HG02970 (cell line): ENCODE data around the gene CCDC174.
"Not testable (repeated sequence)": the region's sequence is repeated elsewhere in the genome, so short reads cannot be mapped to it uniquely, and the experiment has no call there.

ENCODE experiments used
- ATAC-seq: cut with Tn5 transposase; IDR thresholded peaks from one replicate; pipeline ENCODE4 v1.9.1; 2021; ENCODE audit warnings: mild to moderate bottlenecking, moderate library complexity, moderate number of reproducible peaks; ENCODE audit not compliant: unreplicated experiment, low FRiP score

The CCDC174 gene

DNA sequence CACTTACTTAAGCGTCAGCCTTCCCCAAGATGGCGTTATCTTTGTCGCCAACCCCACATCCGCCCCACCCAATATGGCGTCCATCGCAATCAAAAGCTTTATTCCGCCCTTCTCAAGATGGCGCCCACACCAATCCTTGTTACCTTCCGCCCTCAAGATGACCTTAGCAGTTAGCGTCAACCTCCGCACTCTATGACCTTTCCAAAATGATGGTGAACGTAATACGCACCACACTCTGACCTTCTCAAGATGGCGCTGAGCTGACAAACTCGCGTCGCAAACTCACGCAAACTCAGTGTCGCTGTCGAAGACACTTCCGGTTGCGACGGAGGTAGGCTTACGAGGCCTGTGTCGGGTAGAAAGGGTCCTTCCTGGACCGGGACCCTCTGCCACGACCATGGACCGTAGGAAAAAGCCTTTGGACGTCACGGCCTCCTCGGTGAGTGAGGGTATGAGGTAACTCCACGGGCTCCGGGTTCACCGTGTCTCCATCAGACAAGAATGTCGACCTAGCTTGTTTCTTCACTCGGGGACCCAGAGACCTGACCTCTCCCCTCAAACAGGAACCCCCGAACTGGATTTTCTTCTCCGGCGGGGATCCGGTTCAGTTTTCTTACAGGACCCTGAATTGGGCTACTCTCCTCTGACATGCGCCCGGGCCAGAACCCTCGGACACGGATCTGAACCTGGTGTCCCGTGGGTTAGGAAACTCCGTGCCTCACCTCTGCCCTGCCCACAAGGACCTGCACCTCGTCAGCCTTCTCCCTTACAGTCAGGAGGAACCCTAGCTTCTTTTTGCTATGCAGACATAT lies at the start of gene CCDC174:
TSS of gene CCDC174 (plus strand) at position 323 of the 812 bp plus-strand sequence. CDS start at position 398, 75 bp downstream.
- peak; percentile 99 for ATAC-seq

DNA sequence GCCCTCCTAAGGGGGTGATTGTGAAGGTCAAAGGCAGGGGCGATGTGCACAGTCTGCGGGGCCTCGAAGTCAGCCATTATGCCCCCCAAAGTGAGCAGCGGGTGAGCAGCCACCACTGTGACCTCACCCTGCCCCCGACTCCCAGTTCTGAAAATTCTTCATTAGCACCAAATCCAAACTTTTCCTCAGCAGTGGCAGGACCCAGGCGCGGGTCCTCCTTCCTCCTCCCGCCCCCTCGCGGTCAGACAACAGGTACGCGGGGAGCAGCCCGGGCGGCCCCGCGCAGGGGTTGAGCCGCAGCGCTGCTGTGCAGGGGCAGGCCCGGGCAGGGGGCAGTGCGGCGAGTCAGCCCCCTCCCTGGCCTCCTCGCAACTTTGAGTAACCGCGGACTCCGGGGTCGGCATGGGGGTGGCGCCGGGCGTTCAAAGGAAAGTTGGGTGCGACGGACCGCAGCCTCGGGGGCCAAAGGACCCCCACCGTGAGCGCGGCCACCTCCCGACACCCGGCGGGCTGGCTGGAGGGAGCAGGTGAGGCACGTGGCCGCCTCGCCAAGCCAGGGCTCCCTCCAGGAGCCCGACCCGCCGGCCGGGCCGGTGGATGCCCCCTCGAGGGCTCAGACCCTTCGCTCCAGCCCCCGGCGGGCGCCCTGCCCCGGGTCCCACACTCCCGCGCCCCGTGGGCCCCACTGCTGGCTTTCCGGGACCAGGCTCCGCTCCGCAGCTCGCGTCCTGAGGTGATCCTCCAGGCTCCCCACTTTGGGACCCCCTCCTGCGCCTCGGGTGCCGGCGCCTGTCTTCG lies 49.4 kb upstream of the CCDC174 start:
- no peak for ATAC-seq

DNA sequence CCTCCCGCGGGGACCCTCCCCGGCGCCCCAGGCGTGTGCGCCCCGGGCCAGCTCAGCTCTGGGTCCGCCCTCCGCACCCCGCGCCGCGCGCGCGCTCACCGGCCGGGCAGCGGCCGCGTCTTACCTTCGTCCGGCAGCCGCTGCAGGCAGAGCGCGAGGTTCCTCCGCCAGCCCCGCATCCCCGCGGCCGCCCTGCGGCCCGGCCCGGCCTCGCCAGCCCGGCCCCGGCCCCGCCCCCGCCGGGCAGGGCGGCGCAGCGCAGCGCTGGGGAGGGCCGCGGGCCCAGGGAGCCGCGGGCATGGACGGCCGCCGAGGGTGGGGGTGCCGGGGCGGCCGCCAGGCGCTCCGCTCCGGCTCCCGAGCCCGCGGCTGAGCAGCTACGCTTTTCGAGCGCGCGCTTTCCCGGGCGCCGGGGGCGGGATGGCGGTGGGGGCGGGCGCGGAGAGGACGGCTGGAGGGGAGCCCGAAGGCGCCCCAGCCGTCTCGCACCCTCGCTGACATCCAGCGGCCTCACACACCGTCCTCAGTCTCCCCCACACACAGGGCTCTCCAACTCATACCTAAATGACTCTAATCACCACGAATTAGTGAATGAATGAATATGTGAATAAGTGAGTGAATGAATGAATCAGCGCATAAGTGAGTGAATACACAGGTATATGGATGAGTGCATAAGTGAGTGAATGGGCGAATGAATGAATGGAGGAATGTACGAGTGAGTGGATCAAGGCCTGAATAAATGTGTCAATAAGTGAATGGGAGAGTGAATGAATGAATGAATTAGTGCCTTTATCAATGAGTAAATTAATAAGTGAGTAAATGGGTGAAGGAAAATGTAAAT lies 48.5 kb upstream of the CCDC174 start:
- ATAC-seq = no peak

DNA sequence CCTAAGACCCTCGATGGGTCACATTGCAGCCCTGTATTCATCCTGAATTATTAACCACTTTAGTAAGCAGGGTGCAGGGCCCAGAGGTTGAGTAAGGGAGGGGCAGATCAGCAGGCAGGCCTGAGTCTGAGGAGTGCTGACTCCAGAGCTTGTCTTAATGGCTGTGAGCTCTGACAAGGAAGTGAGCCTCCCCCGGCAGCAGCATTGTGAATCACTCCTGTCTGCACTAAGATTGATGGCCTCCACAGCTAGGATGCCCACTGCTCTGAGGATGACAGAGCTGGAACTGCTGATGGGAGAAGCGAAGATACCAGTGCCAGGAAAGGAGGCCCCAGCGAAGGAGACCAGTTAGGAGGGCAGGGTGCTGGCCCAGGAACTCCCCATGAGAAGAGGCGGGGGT lies 46.5 kb upstream of the CCDC174 start:
- ATAC-seq = no peak

GRCh38 chr3:14605744-14606143 lies 45.8 kb upstream of the CCDC174 start:
- no peak for ATAC-seq

DNA sequence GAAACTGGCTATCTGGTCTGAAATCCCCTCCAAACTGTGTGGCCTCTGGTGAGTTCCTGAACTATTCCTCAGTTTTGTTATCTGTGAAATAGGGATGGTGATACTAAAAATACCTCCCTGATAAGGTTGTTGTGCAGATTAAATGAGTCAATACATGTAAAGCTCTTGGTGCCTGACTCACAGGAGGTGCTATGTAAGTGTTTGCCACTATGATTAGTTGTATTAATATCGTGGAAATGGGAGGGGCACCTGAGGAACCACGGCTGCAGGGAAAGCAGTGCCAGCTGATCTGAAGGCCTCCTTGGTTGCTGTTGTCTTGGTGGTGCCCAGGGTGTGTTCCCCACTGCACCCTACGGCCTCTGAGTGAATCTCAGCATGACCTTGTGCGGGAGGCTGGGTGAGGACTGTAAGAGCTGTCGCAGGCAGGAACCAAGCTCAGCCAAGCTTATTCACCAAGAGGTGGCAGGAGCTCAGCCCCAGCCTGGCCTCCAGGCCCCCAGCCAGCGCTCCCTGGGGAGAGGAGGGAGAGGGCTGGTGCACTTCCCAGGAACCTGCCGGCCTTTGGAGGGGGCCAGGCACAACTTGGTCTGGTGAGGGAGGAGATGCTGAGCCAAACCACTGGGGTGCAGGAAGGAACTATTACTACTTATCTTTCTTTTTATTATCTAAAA lies 44.8 kb upstream of the CCDC174 start:
- no peak for ATAC-seq

- no peak for ATAC-seq
Observed at GRCh38 chr3:14608298-14608697, 43.3 kb upstream of the CCDC174 start.

DNA sequence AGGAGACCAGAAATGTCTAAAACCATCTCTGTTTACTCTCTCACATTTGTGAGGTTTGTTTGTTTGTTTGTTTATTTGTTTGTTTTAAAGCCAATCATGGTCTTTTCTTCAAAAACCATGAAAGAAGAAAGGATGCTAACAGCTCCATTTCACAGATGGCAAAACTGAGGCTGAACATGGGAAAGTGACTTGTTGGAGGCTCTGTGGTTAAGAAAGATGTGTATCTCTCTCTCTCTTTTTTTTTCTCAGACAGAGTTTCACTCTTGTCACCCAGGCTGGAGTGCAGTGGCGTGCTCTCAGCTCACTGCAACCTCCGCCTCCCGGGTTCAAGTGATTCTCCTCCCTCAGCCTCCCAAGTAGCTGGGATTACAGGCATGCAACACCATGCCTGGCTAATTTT lies 42.5 kb upstream of the CCDC174 start:
- not testable (repeated sequence) for ATAC-seq

- no peak for ATAC-seq
Observed at GRCh38 chr3:14609506-14609905, 42.1 kb upstream of the CCDC174 start.

GRCh38 chr3:14609941-14610340 lies 41.6 kb upstream of the CCDC174 start:
- no peak for ATAC-seq

DNA sequence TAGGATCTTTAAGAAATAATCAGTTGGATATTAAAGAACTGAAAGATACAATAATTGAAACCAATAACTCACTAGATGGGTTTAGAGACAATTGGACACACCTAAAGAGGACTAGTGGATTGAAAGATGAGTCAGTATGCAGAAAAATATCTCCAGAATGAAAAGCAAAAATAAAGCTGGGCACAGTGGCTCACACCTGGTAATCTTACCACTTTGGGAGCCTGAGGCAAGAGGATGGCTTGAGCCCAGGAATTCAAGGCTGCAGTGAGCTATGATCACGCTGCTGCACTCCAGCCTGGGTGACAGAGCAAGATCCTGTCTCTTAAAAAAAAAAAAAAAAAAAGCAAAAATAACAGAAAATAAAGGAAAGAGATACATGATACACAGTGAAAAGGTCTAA lies 37.4 kb upstream of the CCDC174 start:
- no peak for ATAC-seq

DNA sequence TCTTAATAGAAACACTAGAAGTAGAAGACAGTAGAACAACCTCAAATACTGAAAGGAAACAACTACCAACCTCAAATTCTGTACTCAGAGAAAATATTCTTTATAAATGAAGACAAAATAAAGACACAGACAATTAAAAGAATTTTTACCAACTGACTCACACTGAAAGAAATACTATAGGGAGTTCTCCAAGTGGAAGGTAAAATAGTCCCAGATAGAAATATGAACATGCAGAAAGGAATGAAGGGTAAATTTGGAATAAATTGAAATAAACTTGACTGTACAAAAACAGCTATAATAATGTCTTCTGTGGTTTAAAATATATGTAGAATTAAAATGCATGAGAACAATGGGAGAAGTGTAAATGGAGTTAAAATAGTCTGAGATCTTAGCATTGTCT lies 36.7 kb upstream of the CCDC174 start:
- no peak for ATAC-seq

DNA sequence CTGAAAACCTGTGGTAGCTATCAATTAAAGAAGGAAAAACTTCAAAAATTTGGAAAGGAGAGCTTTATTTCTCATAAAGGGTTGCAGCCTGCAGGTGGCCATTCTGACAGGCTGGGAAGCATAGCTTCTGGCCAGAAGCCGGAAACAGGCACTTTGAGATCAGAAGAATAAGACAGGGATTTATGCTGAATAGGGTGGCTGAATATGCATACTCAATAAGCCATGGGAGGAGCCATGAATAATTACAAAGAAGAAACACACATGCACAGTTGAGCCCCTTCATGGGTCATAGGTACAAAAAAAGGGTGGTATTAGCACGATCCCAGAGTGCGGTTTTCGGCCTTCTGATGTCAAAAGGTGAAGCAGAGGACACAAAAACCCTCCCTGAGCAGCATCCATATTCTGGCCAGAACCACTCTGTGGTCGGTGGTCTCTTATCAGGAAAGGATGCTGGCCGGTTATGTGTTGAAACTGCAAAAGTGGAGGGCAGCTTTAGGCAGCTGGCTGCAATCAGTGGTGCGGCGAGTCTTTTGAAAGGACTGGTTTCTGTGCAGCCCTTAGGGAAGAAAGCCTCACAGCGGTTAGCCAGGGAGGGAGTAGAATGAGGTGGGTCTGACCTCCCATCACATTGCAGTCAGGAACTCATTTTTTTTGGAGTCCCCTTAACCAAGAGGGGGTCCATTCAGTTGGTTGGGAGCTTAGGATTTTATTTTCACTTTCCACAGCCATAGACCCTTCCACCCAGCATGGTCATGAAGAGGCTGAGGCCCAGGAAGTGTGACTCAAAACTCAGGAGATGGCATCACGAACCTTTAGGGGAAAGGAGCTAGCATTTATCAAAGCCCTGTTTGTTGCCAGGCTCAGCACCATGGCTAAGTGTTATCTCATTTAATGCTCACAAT lies 34.7 kb upstream of the CCDC174 start:
- no peak for ATAC-seq

DNA sequence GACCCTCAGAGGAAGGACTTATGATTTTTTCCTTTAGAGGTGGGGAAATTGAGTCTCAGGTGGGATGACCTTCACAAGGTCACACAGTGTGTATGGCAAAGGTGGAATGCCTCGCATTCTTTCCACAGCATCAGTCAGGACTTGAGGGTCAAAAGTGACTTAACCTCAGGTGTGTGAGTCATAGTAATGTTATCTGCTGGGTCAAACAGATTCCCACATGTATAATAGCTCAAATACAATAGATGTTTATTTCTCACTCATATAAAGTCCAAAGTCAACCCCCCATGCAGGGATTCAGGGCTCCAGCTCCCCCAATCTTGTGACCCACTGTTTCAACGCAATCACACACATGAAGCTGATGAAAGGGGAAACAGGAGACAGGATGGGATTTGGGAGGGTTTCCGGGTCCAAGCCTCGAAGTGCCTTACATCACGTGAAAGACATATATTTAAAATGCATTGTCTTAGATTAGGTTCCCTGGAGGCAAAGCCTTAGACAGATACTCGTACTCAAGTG lies 34.0 kb upstream of the CCDC174 start:
- ATAC-seq = no peak

- ATAC-seq = no peak
Observed at GRCh38 chr3:14619605-14620004, 32.0 kb upstream of the CCDC174 start.

DNA sequence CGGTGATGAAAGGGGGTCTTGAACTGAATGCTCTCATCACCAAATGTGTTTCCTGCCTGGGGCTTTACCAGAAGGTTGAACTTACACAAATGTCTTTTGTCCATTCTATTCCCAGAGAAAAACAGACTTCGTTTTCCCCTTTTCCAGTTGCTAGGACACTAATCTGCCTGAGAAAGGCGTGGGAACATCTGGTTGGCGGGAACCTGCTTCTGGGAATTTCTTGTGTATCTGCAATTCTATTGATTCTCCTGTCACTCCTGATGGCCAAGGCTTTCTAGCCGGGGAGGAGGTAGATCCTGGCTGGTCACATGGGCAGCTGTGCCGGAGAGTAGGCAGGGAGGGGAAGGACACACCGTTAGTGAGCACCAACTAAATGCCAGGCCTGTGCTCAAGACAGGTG lies 31.1 kb upstream of the CCDC174 start:
- no peak for ATAC-seq

DNA sequence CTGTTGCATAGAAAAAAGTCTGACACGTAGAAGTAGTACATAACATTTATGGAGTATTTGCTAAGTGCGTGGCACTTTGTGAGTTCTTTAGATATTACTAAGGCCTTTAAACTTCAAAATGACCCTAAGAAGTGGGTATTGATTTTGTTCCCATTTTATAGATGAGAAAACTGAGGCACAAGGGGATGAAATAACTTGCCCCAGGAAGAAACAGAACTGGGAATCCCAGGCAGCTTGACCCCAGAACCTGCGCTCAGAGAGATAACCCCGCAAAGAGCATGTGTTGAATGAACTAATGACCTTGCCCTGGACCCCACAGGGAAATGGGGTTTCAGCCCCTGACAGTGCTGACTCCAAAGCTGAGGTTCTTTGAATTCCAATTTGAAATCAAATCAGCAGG lies 30.5 kb upstream of the CCDC174 start:
- no peak for ATAC-seq

DNA sequence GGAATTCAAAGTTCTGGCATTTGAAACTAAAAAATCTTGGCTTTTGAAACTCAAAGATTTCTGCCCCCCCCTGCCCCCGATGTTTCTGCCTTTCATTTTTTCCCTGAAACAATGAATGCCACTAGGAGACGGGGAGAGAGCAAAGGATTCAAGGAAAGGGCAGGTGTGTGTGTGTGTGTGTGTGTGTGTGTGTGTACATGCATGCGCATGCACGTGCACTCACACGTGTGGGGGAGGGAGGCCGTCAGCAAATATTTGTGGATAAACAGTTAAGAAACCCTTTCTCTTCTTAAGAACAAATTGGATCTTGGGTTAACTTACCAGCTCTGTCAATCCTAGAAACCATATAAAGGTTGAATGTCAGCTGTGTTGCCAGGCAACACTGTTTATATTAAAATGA lies 29.2 kb upstream of the CCDC174 start:
- no peak for ATAC-seq

- ATAC-seq = no peak
Observed at GRCh38 chr3:14623569-14624051, 28.0 kb upstream of the CCDC174 start.
